GM21528 (cell line): ENCODE results near the gene JARID2.

Experiments used
- ATAC-seq: cut with Tn5 transposase; IDR thresholded peaks from one replicate; pipeline ENCODE4 v1.9.1; 2021; ENCODE audit warnings: mild to moderate bottlenecking, moderate library complexity; ENCODE audit not compliant: unreplicated experiment, low FRiP score

JARID2 gene

DNA sequence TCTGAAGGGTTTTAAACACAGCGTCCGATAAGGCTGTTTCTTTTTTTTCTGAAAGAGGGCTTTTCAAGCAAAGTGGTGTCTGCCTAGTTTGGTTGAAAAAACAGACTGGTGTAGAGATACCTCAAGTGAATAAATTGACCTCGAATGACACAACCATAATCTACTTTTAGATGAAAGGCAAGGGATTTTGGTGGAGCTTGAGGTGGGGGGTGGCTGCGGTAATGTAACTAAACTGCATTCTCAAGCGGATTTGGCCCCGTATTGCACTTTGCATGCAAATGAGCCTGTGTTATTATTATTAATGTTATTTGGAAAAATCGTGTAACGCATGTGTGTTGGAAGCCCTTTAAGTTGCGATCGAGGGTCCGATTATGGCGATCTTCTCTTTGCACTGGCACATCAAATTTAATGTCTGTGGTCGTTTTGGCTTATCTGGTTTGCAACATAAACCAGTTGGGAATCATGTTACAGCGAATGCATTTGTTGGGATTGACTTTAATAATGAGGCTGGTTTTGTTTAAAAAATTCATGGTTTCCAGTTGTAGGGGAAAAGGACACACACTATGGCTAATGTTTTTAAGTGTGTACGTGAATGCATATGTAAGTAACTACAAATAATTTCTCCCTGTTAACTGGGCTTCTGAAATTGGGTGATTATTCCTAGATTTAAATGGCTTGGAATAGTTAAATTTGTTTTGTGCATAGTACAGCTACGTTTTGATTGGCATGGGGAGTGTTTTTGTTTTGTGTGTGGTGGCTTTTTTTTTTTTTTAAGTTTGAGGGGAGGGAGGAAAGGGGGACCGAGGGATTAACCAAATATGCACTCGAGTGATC, 1.0 kb downstream of the JARID2 start:
- no peak for ATAC-seq

DNA sequence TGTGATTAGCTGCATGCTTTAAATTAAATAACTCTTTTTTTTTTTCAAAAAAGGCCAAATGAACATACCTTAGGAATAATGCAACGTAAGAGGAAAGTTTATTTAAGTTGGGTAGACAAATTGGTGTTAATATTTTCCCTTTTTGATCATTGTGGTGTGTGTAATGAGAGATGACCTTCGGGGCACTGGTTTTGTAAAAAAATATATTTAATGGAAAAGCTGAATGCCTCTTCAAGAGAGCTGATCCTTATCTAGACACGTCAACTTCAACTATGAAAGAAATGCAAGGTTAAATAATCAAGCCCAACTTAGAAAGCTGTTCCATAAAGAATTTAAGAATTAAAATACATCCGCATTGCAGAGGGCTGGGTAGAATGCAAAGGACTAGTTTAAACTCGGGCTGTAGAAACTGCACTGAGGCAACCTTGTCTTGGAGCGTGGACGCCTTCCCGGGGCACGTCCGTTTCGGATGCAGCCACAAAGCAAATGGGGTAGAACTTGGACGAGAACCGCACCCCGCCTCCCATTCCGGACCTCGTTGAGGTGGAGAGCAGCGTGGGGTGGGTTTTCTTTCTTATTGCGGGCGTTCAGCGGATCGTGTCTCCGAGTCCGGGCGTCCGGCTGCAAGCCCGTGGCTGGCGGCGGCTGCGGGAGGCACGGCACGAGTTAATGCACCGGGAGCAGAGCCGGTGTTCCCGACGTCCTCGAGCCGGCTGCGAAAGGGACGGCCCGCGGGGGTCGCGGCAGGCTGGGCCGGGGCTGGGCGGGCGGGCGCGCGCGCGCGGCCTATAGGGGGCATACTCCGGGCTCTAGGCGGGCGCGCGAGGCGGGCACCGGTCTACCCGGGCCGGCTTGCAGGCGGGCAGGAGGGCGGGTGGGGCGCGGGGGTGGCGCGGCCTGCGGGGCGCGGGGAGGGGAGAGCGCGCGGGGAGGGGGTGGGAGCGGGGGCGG, 1.9 kb downstream of the JARID2 start:
- peak; percentile 9 for ATAC-seq

DNA sequence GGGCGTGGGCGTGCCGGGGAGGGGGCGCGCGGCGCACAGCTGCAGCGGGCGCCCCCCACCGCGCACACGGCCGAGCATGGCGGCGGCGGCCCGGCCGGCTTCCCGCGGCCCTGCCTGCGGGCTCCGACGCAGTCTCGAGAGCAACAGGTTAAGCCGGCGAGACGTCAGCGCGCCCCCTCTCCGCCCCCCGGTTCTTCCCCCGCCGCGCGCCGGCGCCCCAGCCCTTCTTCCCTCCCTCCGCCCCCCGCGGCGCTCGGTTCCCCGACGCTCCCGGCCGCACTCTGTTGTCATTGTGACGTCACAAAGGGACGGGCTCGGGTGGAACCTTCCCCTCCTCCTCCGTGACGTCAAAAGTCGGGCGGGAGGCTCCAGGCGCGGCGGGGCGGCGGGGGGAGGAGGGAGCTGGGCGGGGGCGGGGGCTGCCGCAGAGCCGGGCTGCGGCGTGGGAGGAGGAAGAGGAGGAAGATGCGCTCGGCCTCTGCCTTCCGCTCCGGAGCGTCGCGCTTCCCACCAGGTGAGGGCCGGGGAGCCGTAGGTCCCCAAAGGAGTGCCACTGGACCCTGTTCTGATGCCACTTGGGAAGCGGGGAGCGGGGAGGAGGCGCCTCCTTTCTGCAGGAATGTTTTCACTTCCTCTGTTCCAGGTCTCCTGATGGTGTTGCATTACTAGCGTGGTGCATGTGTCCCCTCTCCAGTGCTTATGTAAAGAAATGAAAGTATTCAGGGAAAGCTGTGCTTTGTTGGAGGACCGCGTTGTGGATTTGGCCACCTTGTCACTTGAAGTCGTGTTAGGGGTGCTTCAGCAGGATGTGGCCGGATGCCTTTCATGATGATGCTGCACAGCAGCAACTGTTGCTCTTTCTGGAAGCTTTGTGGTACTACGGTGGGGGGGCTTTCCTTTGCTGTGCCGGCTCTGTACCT, 2.8 kb downstream of the JARID2 start:
- ATAC-seq: peak; percentile 37

DNA sequence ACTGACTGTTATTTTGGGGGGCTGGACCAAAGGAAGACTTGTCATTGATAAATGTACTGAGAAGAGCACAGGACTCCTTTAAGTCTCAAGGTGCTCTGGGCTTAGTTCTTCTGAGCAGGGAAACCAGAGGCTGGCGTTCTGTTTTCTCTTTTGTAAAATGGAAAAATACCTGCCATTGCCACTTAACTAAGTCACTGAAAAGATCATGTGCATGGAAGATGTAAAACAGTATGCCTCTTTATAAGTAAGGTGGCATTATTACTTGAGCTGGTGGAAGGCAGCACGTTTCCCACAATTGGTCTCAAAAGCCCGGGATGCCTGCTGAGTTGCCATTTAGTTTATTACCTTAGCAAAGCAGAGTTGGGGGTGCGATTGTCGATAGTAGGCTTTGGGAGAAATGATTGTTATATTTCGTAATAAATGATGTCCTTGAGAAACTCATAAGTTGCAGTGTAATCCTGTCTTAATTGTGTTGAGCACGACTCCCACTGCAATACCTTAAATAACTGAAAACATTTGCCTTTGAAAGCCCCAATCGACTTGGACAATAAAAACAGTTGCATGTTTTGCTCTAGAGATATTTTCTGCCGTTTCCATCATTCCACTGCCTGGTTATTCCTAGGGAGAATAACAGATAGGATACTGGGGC, 3.6 kb downstream of the JARID2 start:
- no peak for ATAC-seq

DNA sequence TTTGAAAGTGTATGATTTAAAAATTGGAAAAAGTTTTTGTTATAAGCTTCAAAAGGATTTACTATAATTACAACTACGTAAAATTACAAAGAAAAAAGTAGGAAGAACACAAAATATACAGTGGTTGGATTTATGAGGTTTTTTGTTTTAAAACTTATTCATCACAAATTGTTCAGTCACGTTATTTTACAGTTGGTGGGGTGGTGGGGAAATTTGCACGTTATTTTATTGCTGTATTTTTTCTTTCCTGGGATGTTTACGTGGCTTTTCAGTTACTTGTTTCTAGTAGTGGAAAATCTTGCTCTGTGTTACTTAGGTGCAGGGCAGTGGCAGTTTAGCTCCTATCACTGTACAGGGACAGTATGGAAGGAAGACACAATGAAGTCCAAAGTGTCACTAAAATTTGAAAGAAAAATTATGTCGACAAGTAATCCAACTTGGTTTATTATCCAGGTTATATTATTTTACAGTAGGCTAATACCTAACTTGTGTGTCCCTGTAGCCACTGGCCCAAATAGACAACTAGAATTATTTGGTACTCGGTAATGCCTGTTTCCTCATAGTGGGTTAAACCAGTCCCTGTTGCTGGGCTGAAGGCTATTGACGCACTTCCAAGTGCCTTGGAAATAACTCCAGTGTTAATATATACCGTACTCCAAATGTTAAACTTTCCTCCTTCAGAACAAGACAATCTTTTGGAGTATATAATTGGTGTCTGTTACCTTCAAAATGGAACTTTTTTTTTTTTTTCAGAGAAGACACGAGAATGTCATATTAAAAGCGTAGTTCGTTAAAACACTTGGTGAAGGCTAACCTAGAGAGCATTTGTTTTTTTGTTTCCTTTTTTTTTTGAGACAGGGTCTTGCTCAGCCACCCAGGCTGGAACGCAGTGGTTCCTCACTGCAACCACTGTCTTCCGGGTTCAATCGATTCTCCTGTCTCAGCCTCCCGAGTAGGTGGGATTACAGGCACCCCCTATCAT, 4.6 kb downstream of the JARID2 start:
- ATAC-seq: no peak

DNA sequence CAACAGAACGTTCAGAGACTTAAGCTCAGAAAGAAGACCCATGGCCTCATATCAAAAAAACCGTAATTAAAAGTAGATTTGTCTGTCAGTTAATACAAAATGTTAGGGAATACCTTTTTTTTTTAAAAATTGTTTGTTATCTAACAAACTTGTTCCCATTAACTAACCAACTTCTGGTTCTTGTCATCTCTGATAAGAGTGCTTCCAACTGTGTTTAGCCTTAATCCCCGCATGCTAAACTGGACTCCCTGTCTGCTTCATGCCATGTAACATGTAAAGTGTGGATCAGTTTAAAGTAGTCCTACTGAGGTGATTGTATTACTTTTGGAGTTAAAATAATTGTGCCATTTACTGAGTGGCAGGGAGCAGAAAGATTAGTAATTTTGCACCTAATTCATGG, 6.3 kb downstream of the JARID2 start:
- no peak for ATAC-seq

DNA sequence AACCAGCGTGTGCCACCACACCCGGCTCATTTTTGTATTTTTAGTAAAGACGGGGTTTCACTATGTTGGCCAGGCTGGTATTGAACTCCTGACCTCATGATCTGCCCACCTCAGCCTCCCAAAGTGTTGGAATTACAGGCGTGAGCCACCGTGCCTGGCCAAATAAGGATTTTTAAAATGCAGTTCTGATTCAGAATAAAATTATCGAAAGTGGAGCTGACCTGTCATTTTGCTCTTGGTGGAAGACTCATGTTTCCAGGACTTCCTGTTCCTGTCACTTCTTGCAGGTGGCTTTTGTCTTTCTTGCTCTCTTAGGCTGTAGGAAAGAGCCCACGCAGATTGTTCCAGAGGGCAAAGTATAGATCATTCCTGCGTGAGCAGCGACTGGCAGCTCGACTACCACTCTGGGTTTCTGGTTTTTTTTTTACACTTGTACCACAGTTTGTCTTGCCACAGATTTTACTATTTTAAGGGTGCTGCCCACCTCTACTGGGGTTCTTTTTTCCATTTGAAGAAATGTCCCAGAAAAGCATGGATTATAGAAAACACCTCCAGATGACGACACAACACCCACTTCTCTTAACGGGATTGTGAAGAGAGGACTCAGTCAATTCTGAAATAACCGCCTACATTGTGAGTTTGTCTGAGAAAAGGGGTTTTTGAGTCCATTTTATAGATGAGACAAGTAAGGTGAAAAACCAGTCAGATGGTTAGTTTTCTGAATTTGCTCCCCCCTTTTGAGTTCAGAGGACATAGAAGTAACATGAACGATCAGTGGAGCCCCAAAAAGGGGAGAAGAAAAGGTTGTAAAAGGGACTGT, 7.5 kb downstream of the JARID2 start:
- ATAC-seq: no peak

DNA sequence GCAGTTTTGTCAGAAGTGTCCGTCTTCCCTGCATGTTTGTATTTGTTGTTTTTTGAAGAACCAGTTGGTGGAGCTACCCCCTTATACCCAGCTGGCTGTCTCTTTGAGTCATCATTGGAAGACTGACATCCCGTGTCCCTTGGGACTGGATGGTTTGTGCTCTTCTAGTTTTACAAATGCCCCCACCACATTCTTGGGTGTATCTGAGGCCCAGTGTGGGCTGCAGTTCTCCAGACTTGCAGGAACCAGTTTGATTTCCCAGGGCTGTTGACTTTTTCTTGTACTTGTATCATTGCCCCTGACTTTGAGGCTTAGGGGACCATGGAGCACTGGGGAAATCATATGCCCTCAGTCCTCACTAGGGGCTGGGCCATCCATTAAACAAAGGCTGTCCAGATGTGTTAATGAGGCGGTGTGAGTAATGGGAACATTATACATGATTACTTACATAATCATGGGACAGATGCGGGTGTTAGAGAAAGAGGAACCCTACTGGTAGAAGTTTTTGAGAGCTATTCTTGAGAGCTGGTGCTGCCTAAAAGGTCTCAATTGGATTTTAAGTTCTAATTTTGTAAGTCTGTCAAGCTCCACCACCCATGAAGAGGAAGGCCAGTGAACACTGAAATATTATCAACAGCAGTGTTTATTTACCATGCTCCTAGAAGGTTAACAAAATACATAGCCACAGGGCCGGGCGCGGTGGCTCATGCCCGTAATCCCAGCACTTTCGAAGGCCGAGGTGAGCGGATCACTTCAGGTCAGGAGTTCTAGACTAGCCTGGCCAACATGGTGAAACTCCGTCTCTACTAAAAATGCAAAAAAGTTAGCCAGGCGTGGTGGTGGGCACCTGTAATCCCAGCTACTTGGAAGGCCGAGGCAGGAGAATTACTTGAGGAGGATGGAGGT, 8.5 kb downstream of the JARID2 start:
- peak; percentile 48 for ATAC-seq

DNA sequence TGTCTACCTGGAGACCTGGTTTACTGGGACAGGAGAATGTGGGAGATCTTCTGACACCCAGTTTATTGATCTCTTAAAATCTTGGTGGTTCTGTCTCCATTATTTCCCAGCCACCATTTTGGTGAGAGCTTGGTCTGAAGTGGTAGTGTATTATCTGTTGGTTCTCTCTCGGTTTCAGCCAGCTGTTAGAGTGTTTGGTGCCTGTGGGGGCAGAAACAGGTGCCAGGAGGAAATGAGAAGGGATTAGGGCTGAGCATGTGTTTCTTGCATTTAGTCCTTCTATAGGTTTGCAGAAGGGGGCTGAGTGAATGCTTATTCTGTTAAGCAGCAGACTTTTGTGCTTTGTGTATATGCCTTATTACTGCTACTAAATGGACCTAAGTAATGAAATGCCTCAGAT, 9.6 kb downstream of the JARID2 start:
- ATAC-seq: no peak

DNA sequence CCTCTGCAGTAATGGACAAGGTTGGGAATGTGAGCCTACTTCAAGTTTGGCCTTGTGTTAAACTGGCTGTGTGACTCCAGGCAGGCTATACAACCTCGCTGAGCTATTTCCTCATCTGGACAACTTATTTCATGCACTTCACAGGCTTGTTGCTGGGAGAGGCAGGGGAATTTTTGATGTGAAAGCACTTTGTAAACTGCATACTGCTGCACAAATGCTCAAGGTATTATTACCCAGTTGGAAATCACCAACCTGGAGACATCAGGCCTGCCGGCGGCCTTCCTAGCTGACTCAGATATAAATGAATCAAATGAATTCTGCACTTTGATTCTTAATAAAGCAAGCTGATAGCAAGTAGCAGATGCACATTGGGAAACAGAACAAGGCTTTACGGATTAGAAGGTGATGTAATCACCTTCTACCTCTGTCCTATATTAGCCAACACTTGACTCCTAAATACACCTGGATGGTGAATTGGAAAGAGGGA, 10.1 kb downstream of the JARID2 start:
- no peak for ATAC-seq

DNA sequence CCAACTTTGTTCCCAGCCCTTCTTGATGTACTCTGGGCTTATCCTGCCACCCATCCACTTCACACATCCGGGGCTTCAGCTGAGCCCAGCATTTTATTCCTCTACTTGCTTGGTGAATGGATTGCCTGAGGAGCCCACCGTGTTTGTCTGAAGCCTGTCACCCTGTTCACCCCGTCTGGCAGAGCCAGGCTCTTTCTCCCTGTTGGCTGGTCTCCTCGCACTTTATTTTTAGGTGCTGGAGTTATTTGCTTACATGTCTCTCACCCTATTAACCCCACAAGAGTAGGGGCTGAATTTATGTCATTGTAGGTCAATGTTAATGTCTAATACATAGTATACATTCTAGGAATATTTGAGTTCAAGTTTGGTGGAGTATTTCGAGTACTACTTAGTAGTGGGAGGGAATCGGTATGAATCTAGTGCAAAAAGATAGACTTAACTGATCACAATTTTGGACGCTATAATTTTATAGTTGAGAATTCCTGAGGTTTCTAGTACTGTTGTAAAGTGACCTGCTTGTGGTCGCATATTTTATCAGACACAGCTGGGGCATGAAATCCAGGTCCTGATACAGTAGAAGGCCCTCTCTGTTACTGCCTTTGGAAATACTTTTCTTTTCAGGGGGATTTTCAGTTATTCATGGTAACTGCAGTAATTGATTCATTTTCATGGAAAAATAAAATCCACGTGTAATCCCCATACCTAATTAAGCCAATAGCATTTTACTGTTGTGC, 10.8 kb downstream of the JARID2 start:
- no peak for ATAC-seq

DNA sequence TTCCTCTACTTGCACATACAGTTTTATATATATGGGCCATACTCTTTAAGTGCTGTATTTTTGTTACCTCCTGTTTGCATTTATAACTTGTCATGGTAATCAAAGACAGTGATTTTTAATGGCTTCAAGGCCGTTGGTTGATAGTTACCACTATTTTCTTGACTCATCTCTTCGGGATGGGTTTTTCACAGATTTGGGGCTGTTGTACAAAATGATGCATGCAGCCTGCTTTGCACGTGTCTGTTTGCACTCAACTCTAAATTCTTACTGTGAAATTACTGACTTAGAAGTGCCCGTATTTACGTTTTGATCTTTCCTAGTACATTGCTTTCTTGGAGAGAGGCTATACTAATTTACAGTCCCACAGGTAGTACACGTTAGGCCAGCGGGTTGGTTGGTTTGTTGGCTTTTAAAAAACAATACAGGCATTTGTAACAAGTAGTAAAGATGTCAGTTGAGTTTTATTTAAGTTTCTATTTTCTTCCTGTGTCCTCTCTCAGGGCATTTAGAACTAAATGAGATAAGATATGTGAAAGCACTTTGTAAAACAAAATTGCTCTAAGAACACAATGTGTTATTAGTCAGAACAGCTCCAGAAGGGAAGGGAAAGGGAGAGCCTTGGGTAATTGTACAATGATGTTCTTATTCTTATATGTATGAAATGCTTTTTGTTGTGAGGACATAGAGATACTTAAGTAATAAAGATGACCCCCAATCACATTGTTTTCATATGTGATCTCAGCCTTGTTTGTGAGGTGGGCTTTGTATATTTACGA, 11.7 kb downstream of the JARID2 start:
- ATAC-seq: no peak

DNA sequence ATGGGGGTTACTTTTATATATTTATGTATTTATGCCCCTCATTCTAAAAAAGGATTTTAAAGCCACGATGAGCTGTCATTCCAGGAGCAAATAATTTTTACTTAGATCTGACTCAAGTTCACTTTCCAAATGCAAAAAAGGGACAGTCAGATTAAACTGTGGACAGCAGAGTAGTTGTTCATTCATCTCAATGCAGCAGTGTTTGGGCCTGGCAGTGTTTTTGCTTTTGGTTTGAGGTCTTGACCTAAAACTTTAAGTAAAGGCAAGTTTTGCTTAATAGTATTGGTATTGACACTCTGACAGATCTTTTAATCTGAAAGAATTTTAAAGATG, 13.9 kb downstream of the JARID2 start:
- no peak for ATAC-seq

DNA sequence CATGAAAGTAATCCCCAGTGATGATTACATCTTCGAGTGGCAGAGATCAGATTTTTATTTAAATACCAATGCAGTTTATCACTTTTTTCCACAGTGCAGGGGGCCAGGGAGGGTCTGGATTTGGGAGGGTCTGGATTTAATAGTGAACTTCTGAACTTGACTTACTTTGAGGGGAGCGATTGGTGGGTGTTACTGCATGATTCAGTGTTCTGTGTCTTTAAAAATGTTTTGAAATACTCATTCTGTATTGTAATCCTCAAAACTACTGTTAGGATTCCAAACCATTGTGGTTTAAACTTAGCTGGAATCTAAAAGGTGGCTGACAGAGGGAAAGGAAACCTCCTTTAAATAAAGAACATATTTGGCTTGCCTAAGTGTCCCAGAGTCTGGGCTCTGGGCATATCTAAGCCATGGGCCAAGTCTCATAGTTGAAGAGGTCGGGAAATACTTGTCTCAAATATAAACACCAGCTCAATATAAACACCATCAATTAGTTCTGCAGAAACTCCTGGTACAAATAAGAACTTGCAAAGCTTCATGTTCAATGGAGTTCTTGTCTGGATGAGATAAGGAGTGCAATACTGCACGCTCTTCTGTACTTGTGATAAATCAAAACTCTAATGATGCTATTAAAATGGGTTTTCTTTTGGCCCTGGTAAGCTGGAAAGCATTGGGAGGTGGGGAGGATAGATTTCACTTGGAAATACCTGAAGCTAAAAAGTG, 14.4 kb downstream of the JARID2 start:
- ATAC-seq: no peak
